Measurements from ENCODE around the gene ADRA2C. TPM values are rescaled to one million over a fixed set of nuclear protein-coding genes. Genes with fewer than 3 reads are reported as not detected.

Gene ADRA2C
- total RNA-seq, 1 experiment from 2014 or later, result 23.5 TPM

DNA sequence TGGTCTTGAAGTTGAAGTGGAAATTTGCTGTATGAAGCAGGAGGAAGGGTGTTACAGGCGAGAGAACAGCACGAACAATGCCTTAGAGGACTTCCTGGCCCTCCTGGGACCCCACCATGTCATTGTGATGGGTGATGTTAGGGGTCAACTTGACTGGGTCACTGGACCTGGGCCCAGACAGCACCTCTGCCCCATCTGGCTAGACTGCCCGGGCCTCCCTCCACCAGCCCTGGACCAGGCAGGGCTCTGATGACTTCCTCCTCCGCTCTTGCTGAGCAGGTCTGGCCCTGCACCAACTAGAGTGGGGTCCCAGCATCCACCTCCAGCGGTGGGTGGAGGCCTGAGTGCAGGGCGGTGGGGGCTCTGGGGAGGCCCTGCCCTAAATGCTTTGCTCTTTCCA lies 48.9 kb upstream of the ADRA2C start:
- H3K27me3 ChIP-seq (ENCODE audit: control insufficient read depth, insufficient read depth, low read length), result no peaks in the 10 kb centered on the region
- no peaks in the 10 kb centered on the region for H3K4me1 ChIP-seq (ENCODE audit: control insufficient read depth, insufficient read depth, low read length)
- ChIA-PET POLR2A (no interaction called here), CTCF (no interaction called here)
- DNase-seq (ENCODE audit: low read depth, low spot score), result no peak
- in situ Hi-C loops (cut with HindIII; ENCODE audit: low pct_unique_long_range_greater_than_20kb, low sequenced_read_pairs) (no loop called here), intact Hi-C loops (cut with micrococcal nuclease; ENCODE audit: unreplicated experiment) (no loop called here)
- H3K27ac ChIP-seq (ENCODE audit: low read length), result no peak overlapping the region
- H3K4me3 ChIP-seq (ENCODE audit: low read depth in 2 of 2, low read length in 2 of 2), result no peak overlapping the region
- no peaks in the 10 kb centered on the region for H3K9me3 ChIP-seq (ENCODE audit: control insufficient read depth, insufficient read depth, low read depth, low read length)
- no peak for ATAC-seq
- no peak for TF ChIP-seq REST (IDR thresholded peaks at IDR 0.05; ENCODE audit: insufficient read depth in 1 of 2, low read depth in 2 of 2, low read length in 1 of 2)
- no peak for TF ChIP-seq TCF7L2 (IDR thresholded peaks at IDR 0.05; ENCODE audit: low read depth, low read length)
- TF ChIP-seq CTCF (IDR thresholded peaks at IDR 0.05), result no peak
- TF ChIP-seq SIN3A (IDR thresholded peaks at IDR 0.05; ENCODE audit: borderline replicate concordance, insufficient read depth, low read depth, low read length), result no peak
- no peak for TF ChIP-seq POLR2AphosphoS5 (IDR thresholded peaks at IDR 0.05; ENCODE audit: low read depth, low read length)
- no peaks in the 10 kb centered on the region for H3K36me3 ChIP-seq (ENCODE audit: control insufficient read depth, insufficient read depth, low read length)
- BruUV-seq (replicated peaks), result no TSS peak

DNA sequence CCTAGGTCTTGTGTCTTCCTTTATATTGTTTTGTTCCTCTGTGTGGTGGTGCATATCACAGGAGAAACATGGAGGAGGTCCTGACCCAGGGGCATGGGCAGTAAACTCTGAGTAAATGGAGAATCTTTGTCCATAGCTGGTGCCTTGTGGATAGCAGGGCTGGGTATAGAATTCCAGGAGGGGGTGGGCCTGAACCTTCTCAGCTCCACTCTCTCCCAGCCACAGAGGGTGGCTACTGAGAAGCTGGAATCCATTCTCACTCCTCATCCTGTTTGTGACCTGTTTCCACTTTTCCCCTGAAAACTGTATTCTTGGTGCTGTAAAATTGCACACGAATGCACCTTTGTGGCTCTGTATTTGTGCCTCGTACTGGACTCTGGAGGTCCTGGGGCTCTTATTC lies 47.7 kb upstream of the ADRA2C start:
- DNase-seq (ENCODE audit: low read depth, low spot score), result no peak
- Histone ChIP-seq H3K27me3 (ENCODE audit: control insufficient read depth, insufficient read depth, low read length) (no peaks in the 10 kb centered on the region), H3K36me3 (ENCODE audit: control insufficient read depth, insufficient read depth, low read length) (no peaks in the 10 kb centered on the region), H3K27ac (ENCODE audit: low read length) (no peak overlapping the region), H3K4me3 (ENCODE audit: low read depth in 2 of 2, low read length in 2 of 2) (no peak overlapping the region), H3K9me3 (ENCODE audit: control insufficient read depth, insufficient read depth, low read depth, low read length) (no peaks in the 10 kb centered on the region), H3K4me1 (ENCODE audit: control insufficient read depth, insufficient read depth, low read length) (no peaks in the 10 kb centered on the region)
- in situ Hi-C loops (cut with HindIII; ENCODE audit: low pct_unique_long_range_greater_than_20kb, low sequenced_read_pairs), result no loop called here
- TF ChIP-seq CTCF (IDR thresholded peaks at IDR 0.05), result no peak
- no peak for TF ChIP-seq SIN3A (IDR thresholded peaks at IDR 0.05; ENCODE audit: borderline replicate concordance, insufficient read depth, low read depth, low read length)
- no peak for TF ChIP-seq TCF7L2 (IDR thresholded peaks at IDR 0.05; ENCODE audit: low read depth, low read length)
- TF ChIP-seq POLR2AphosphoS5 (IDR thresholded peaks at IDR 0.05; ENCODE audit: low read depth, low read length), result no peak
- no peak for TF ChIP-seq REST (IDR thresholded peaks at IDR 0.05; ENCODE audit: insufficient read depth in 1 of 2, low read depth in 2 of 2, low read length in 1 of 2)
- ChIA-PET POLR2A (no interaction called here), CTCF (no interaction called here)
- no peak for ATAC-seq
- intact Hi-C loops (cut with micrococcal nuclease; ENCODE audit: unreplicated experiment), result no loop called here
- no TSS peak for BruUV-seq (replicated peaks)

Measured in Panc1 (cell line).